Subcutaneous abdominal adipose tissue (tissue), 5 donors: ENCODE data around the gene SCRT2.
"Not testable (repeated sequence)": the region's sequence is repeated elsewhere in the genome, so short reads cannot be mapped to it uniquely, and the experiment has no call there.

ENCODE experiments used
- H3K27ac ChIP-seq: one replicate; pipeline ENCODE4 v1.7.0; 2013; ENCODE audit warnings: low read depth, mild to moderate bottlenecking, inconsistent platforms, low read length, moderate library complexity
- H3K27me3 ChIP-seq, 5 donors: one replicate each; pipeline ENCODE4 v1.7.0; 2013; ENCODE audit warnings: low read length in 5 of 5, inconsistent platforms in 1 of 5; ENCODE audit not compliant: control insufficient read depth in 5 of 5, insufficient read depth in 4 of 5
- H3K36me3 ChIP-seq, 5 donors: one replicate each; pipeline ENCODE4 v1.7.0; 2013; ENCODE audit warnings: low read length in 5 of 5; ENCODE audit not compliant: control insufficient read depth in 5 of 5, insufficient read depth in 5 of 5
- H3K4me1 ChIP-seq, 5 donors: one replicate each; pipeline ENCODE4 v1.7.0; 2013; ENCODE audit warnings: low read length in 5 of 5, mild to moderate bottlenecking in 3 of 5, moderate library complexity in 1 of 5; ENCODE audit not compliant: control insufficient read depth in 5 of 5, insufficient read depth in 5 of 5
- H3K4me3 ChIP-seq, 5 donors: one replicate each; pipeline ENCODE4 v1.7.0; 2013; ENCODE audit warnings: low read length in 5 of 5, low read depth in 1 of 5
- H3K9ac ChIP-seq, 5 donors: one replicate each; pipeline ENCODE4 v1.7.0; 2013; ENCODE audit warnings: low read length in 5 of 5, mild to moderate bottlenecking in 4 of 5, moderate library complexity in 3 of 5
- H3K9me3 ChIP-seq, 5 donors: one replicate each; pipeline ENCODE4 v1.7.0; 2013; ENCODE audit warnings: low read length in 5 of 5; ENCODE audit not compliant: control insufficient read depth in 5 of 5
- donor health status: healthy.
- donor health status: healthy.
- donor health status: healthy.
- donor health status: healthy.
- donor health status: healthy.

The SCRT2 gene

DNA sequence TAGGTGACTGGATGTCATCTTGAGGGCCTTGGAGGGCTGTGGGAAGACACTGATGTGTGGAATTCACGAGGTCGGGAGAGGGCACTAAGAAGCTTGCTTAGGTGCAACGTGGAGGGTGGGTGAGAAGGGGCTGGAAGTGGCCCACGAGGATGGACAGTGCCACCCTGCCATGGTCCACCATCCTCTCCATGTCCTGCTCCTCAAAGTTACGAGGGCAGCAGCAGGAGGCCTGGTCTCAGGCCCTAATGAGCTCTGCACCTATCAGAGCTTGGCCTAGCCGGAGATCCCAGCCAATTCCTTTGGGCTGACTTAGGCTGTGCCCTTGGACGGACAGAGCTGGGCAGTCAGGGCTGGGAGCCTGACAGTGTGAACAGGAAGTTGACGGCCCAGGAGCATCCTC lies 27.8 kb upstream of the SCRT2 start:
- peaks cover 0 to 1% (median 0%) of the 10 kb centered on the region in 5 donors for H3K9me3 ChIP-seq
- H3K4me3 ChIP-seq, result no peak overlapping the region
- H3K9ac ChIP-seq, result no peak overlapping the region
- H3K27ac ChIP-seq, result no peak overlapping the region
- H3K4me1 ChIP-seq, result peaks cover 2 to 16% (median 8%) of the 10 kb centered on the region in 5 donors
- peaks cover 0 to 17% (median 15%) of the 10 kb centered on the region in 5 donors for H3K27me3 ChIP-seq
- no peaks in the 10 kb centered on the region for H3K36me3 ChIP-seq

DNA sequence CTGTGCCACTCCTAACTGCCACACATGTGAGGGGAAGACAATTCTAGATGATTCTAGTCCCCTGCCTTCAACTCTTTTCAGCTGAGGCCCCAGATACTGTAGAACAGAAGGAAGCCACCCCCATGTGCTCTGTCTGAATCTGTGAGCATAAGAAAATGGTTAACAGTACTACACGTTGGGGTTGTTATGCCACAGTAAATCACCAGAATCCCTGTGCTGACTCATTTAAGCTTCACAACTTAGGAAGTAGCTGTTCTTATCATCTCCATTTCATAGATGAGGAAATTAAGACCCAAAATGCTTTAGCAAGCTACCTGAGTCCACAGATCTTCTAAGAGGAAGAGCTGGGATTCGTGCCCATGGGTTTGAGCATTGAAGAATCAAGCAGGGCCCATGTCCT lies 27.4 kb upstream of the SCRT2 start:
- no peak overlapping the region for H3K9ac ChIP-seq
- H3K9me3 ChIP-seq, result no peaks in the 10 kb centered on the region
- H3K27ac ChIP-seq, result no peak overlapping the region
- H3K4me1 ChIP-seq, result peaks cover 2 to 16% (median 8%) of the 10 kb centered on the region in 5 donors
- peaks cover 0 to 19% (median 15%) of the 10 kb centered on the region in 5 donors for H3K27me3 ChIP-seq
- H3K4me3 ChIP-seq, result no peak overlapping the region
- H3K36me3 ChIP-seq, result no peaks in the 10 kb centered on the region

DNA sequence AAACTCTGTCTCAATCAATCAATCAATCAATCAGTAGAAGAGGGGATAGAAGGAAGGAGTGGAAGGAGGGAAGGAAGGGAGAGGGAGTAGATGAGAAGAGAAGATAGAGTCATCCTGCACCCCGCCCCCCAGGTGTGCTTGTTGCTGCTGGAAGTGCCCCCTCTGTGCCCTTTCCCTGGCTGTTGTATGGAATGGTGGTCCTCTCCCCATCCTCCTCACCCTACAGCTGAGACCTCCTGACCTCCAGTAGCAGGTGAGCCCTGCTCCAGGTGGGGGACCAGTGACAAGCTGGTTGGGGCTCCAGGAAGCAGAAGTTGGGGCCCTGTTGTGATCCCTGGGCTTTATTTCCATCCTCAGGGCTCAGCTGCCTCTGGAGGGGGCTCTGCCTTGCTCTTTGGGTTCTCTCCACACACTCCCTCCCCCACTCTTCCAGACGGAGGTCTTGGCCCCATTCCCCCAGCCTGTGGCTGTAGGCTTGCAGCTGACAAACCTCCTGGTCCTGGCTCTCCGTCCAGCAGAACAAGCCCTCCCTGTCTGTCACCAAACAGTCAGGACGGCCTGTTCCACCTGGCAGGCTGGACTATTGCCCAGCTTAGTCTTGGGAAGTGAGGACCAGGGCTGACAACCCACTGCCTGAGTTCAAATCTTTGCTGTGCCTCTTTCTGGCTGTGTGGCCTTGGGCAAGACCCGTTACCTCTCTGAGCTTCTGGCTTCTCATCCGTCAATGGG lies 26.0 kb upstream of the SCRT2 start:
- no peak overlapping the region for H3K4me3 ChIP-seq
- no peak overlapping the region for H3K9ac ChIP-seq
- no peaks in the 10 kb centered on the region for H3K36me3 ChIP-seq
- peaks cover 2 to 16% (median 8%) of the 10 kb centered on the region in 5 donors for H3K4me1 ChIP-seq
- H3K27ac ChIP-seq, result no peak overlapping the region
- H3K27me3 ChIP-seq, result peaks cover 0 to 17% (median 11%) of the 10 kb centered on the region in 5 donors
- no peaks in the 10 kb centered on the region for H3K9me3 ChIP-seq

DNA sequence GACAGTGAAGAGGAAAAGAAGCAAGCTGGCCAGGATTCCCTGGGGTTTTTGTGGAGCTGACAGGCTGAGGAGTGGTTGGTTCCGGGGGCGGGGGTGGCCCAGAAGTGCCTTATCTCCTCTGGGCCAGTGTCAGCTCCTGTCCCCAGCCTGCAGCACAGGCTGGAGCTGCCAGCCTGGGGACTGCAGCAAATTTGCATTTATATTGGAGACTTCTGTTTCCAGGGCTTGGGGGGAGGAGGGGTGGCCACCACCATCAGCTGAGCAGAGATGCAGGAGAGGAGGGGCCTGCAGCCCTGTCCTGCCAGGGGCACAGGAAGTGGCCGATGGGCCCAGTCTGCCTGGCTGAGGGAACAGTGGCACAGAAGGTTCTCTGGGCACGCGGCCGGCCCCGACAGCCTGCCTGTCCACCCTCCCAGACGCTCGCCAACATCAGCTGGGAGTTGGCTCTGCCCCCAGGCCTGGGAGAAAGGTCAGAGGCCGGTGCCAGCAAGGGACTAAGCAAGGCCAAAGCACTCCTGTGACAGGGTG lies 24.3 kb upstream of the SCRT2 start:
- H3K4me3 ChIP-seq, result no peak overlapping the region
- no peaks in the 10 kb centered on the region for H3K9me3 ChIP-seq
- no peaks in the 10 kb centered on the region for H3K36me3 ChIP-seq
- H3K27me3 ChIP-seq, result peaks cover 0 to 15% (median 2%) of the 10 kb centered on the region in 5 donors
- no peak overlapping the region for H3K9ac ChIP-seq
- H3K4me1 ChIP-seq, result peaks cover 2 to 16% (median 8%) of the 10 kb centered on the region in 5 donors
- no peak overlapping the region for H3K27ac ChIP-seq

DNA sequence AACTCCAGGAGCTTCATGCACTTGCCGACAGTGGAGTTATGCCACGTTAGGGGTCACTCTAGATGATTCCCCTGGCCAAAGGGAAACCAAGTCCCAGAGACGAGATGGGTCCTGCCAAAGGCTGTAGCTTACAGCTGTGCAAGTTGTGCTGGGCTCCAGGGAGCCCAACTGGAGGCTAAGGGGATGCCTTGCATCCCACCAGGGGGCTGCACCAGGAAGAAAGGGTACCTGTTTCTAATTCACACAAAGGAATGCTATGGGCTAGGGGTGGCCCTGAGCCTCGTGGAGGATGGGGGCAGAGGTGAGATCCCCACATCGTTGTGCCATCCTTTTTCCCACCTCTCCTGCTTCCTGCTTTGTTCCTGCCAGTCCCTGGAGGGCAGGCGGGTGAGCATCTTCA lies 23.7 kb upstream of the SCRT2 start:
- peaks cover 0 to 13% (median 0%) of the 10 kb centered on the region in 5 donors for H3K27me3 ChIP-seq

DNA sequence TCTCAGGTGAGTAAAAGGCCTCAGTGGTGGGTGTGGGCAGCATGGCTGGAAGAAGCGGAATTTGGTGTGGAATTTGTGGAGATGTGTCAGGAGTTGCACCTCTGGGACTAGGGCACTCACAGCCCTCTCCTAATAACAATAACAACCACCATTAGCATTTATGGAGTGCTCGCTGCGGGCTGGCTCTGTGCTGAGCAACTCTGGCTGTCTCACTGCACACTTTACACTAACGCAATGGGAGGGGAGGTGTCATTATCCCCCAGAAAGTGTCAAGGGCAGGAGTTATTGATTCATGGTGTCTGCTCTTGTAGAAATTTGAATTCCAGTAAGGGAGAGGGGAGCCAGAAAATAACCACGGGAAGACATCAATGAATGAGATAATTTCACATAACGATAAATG lies 22.7 kb upstream of the SCRT2 start:
- peaks cover 0 to 10% (median 0%) of the 10 kb centered on the region in 5 donors for H3K27me3 ChIP-seq

More for the DNA sequence above, 23.7 kb upstream of the SCRT2 start:
- Histone ChIP-seq H3K9me3 (no peaks in the 10 kb centered on the region), H3K27ac (no peak overlapping the region), H3K4me1 (peaks cover 2 to 16% (median 8%) of the 10 kb centered on the region in 5 donors), H3K36me3 (no peaks in the 10 kb centered on the region), H3K4me3 (no peak overlapping the region), H3K9ac (no peak overlapping the region)

DNA sequence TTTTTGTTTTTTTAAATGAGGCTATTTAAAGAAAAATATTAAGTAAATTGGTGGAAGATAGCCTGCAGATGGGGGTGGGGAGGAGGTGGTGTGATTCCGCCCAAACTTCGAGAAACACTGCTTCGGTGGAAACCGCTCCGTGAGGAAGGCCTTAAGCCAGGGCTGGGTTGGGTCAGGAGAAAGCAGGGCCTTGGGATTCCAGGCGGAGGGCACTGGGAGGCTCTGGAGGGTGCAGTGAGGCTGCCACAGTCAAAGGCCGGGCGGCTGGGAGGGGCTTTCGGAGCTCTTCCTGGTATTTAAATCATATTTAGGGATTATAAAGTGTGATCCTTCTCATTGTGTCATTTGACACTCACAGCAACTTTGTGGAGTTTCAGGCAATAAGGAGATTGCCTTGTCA lies 22.2 kb upstream of the SCRT2 start:
- H3K27me3 ChIP-seq, result peaks cover 0 to 10% (median 0%) of the 10 kb centered on the region in 5 donors
- H3K4me1 ChIP-seq, result peaks cover 2 to 16% (median 8%) of the 10 kb centered on the region in 5 donors
- no peak overlapping the region for H3K9ac ChIP-seq
- no peak overlapping the region for H3K4me3 ChIP-seq
- H3K9me3 ChIP-seq, result no peaks in the 10 kb centered on the region
- no peaks in the 10 kb centered on the region for H3K36me3 ChIP-seq
- H3K27ac ChIP-seq, result no peak overlapping the region

More for the DNA sequence above, 22.7 kb upstream of the SCRT2 start:
- no peak overlapping the region for H3K27ac ChIP-seq
- H3K9ac ChIP-seq, result no peak overlapping the region
- no peak overlapping the region for H3K4me3 ChIP-seq
- H3K9me3 ChIP-seq, result no peaks in the 10 kb centered on the region
- H3K36me3 ChIP-seq, result no peaks in the 10 kb centered on the region
- H3K4me1 ChIP-seq, result peaks cover 2 to 16% (median 8%) of the 10 kb centered on the region in 5 donors

DNA sequence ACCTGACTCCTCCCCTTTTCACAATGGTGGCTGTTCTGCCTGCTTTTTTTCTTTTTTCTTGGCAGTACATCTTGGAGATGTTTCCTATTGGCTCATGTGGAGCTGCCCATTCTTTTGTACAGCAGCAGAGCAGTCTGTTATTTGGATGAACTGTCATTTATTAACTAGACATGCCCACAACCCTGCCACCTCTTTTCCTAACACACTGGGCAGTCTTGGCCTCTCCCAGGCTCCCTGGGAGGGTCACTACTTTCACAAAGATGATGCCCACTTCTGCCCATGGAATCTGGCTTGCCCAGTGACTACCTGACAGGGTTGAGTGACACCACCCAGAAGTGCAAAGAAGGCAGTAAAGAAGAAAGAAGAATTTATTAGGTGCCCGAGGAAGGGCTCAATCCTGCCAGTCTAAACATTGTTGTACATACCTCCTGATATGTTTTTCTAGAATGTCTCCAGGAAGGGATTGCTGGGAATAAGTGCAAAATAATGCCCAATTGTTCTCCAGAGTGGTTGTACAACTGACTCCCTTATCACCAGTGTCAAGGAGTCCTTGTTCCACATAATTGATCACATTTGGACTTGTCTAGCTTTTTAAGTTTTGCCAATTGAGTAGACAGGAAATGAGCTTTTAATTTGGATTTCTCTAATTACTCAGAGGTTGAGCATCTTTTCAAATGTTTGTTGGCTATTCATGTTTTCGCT lies 19.7 kb upstream of the SCRT2 start:
- H3K4me3 ChIP-seq, result no peak overlapping the region
- H3K9ac ChIP-seq, result no peak overlapping the region
- no peak overlapping the region for H3K27ac ChIP-seq

DNA sequence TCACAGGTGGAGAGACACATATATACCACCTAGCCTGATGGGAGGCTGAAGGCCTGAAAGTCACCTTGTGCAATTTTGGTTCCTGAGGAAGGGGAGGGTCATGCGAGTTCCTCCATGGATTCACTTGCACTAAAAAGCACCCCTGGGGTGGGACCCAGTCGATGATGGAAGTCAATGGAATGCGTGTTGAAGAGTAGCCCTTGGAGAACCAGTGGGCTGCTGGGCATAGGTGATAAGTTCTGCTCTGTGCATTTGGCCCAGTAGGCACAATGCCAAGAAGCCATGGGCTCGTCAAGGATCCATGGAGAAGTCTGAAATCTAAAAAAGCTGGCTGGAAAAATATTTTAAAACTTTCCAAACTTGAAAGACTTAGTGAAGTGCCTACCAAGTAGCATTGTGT lies 18.9 kb upstream of the SCRT2 start:
- H3K27me3 ChIP-seq, result peaks cover under 1 to 12% (median 3%) of the 10 kb centered on the region in 5 donors
- no peak overlapping the region for H3K9ac ChIP-seq
- H3K36me3 ChIP-seq, result no peaks in the 10 kb centered on the region
- no peak overlapping the region for H3K27ac ChIP-seq
- peaks cover 0 to 4% (median 0%) of the 10 kb centered on the region in 5 donors for H3K4me1 ChIP-seq
- H3K4me3 ChIP-seq, result no peak overlapping the region
- H3K9me3 ChIP-seq, result no peaks in the 10 kb centered on the region

More for the DNA sequence above, 19.7 kb upstream of the SCRT2 start:
- Histone ChIP-seq H3K27me3 (peaks cover 0 to 10% (median 3%) of the 10 kb centered on the region in 5 donors), H3K36me3 (no peaks in the 10 kb centered on the region), H3K9me3 (no peaks in the 10 kb centered on the region), H3K4me1 (peaks cover under 1 to 12% (median 8%) of the 10 kb centered on the region in 5 donors)

DNA sequence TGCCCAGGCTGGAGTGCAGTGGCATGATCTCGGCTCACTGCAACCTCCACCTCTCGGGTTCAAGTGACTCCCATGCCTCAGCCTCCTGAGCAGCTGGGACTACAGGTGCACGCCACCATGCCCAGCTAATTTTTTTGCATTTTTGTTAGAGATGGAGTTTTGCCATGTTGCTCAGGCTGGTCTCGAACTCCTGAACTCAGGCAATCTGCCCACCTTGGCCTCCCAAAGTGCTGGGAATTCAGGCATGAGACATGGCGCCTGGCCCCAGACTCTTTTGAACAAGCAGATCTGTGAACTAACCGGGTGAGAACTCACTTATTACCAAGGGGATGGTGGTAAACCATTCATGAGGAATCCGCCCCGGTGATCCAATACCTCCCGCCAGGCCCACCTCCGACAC lies 18.2 kb upstream of the SCRT2 start:
- H3K27me3 ChIP-seq, result peaks cover 4 to 16% (median 5%) of the 10 kb centered on the region in 5 donors
- H3K36me3 ChIP-seq, H3K4me1 ChIP-seq, H3K4me3 ChIP-seq, H3K9me3 ChIP-seq, H3K27ac ChIP-seq, H3K9ac ChIP-seq: not testable (repeated sequence)
